Measurements from ENCODE around the gene ZFYVE16. TPM values are rescaled to one million over a fixed set of nuclear protein-coding genes. Genes with fewer than 3 reads are reported as not detected.

Gene ZFYVE16
- total and polyA plus RNA-seq, 2 of the 13 experiments (the other 11 are each of a cell fraction or from before 2014, with no cell fraction given): 9.3 to 33.3 TPM

GRCh38 chr5:80406980-80407734 is 707 bp upstream of the ZFYVE16 start (continued):
- TF ChIP-seq AGO1 (IDR thresholded peaks at IDR 0.05; ENCODE audit: low read depth, low read length, poor library complexity, severe bottlenecking) (no peak), ZBTB46 (CRISPR knock-in tag; IDR thresholded peaks at IDR 0.05; ENCODE audit: borderline replicate concordance) (no peak), ZNF670 (CRISPR knock-in tag; IDR thresholded peaks at IDR 0.05; ENCODE audit: borderline replicate concordance) (peak; percentile 29; the same call in 1 of the 2 replicates), XBP1 (CRISPR knock-in tag; IDR thresholded peaks at IDR 0.05) (no peak), STAT5B (CRISPR knock-in tag; IDR thresholded peaks at IDR 0.05) (no peak), SP140L (CRISPR knock-in tag; IDR thresholded peaks at IDR 0.05; ENCODE audit: borderline replicate concordance) (no peak), NR2F6 (IDR thresholded peaks at IDR 0.05) (peak; percentile 79), NR2F6 (CRISPR knock-in tag; IDR thresholded peaks at IDR 0.05) (peak; percentile 92), REL (CRISPR knock-in tag; conservative IDR thresholded peaks at IDR 0.05) (no peak), CHD4 (IDR thresholded peaks at IDR 0.05; ENCODE audit: borderline replicate concordance, low read length) (no peak), ARNTL (CRISPR knock-in tag; IDR thresholded peaks at IDR 0.05) (no peak), ZBTB43 (CRISPR knock-in tag; conservative IDR thresholded peaks at IDR 0.05) (no peak), ZZZ3 (CRISPR knock-in tag; IDR thresholded peaks at IDR 0.05; ENCODE audit: borderline replicate concordance) (no peak), MAX (IDR thresholded peaks at IDR 0.05) (0 out of 2 replicates have a peak, but pooled peaks have one; percentile 24), STAG1 (CRISPR knock-in tag; IDR thresholded peaks at IDR 0.05) (no peak), MAZ (IDR thresholded peaks at IDR 0.05; ENCODE audit: borderline replicate concordance, low read depth, low read length) (no peak), MAZ (CRISPR knock-in tag; IDR thresholded peaks at IDR 0.05; ENCODE audit: low read depth) (no peak), DPF2 (CRISPR knock-in tag; IDR thresholded peaks at IDR 0.05; ENCODE audit: borderline replicate concordance, low read depth) (no peak), RFXAP (CRISPR knock-in tag; IDR thresholded peaks at IDR 0.05; ENCODE audit: borderline replicate concordance) (peak; percentile 34; the same call in 1 of the 2 replicates), NFKB2 (CRISPR knock-in tag; IDR thresholded peaks at IDR 0.05; ENCODE audit: borderline replicate concordance) (no peak), TBX3 (IDR thresholded peaks at IDR 0.05; ENCODE audit: borderline replicate concordance) (no peak), ZNF782 (CRISPR knock-in tag; IDR thresholded peaks at IDR 0.05; ENCODE audit: borderline replicate concordance) (no peak), SPEN (CRISPR knock-in tag; IDR thresholded peaks at IDR 0.05; ENCODE audit: low read depth) (0 out of 2 replicates have a peak, but pooled peaks have one; percentile 20), ZNF615 (CRISPR knock-in tag; IDR thresholded peaks at IDR 0.05; ENCODE audit: borderline replicate concordance) (no peak), RBFOX2 (IDR thresholded peaks at IDR 0.05; ENCODE audit: low read depth, low read length) (no peak), JUNB (CRISPR knock-in tag; IDR thresholded peaks at IDR 0.05; ENCODE audit: borderline replicate concordance) (no peak), TOPORS (CRISPR knock-in tag; IDR thresholded peaks at IDR 0.05) (no peak)
